ENCODE results near the gene CACNB4. TPM values are rescaled to one million over a fixed set of nuclear protein-coding genes. Genes with fewer than 3 reads are reported as not detected.

CACNB4 gene
- polyA plus RNA-seq, 2 of the 4 experiments (the other 2 are of a cell fraction) = 0.25 to 0.53 TPM

DNA sequence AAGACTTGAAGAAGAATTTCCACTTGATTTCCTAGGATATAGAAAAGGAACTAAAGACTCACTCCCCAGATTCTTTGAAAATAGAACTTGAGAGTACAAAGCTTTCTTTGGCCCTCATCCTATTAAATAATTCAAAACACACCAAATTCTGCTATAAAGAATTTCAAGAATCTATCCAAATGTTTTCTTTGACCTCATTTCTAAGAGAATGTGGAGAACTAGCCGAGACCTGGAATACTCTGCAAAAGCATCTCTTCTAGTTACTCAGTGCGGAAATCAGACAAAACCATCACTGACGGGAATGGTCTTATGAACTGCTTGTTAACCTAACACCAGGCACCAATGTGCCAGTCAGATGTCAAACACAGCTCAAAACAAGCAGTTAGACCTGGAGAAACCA lies 226.4 kb downstream of the CACNB4 start:
- ATAC-seq = no peak
- TF ChIP-seq HOXA7 (CRISPR knock-in tag; IDR thresholded peaks at IDR 0.05) (no peak), KDM5A (IDR thresholded peaks at IDR 0.05) (no peak), NR3C1 (IDR thresholded peaks at IDR 0.05) (no peak), RCOR1 (IDR thresholded peaks at IDR 0.05; ENCODE audit: low read depth, low read length) (no peak), CBX2 (IDR thresholded peaks at IDR 0.05; ENCODE audit: borderline replicate concordance, low read depth) (no peak), JUNB (IDR thresholded peaks at IDR 0.05) (no peak), POLR2AphosphoS2 (conservative IDR thresholded peaks at IDR 0.05; ENCODE audit: low read length) (no peak), CEBPB (IDR thresholded peaks at IDR 0.05) (no peak), RAD21 (conservative IDR thresholded peaks at IDR 0.05 in 1 of 2, IDR thresholded peaks at IDR 0.05 in 1 of 2) (no peak), KDM1A (IDR thresholded peaks at IDR 0.05; ENCODE audit: low read depth) (no peak), SREBF2 (IDR thresholded peaks at IDR 0.05) (no peak), ZSCAN20 (CRISPR knock-in tag; IDR thresholded peaks at IDR 0.05) (no peak), EHMT2 (IDR thresholded peaks at IDR 0.05; ENCODE audit: low read depth) (no peak), NPAS2 (CRISPR knock-in tag; IDR thresholded peaks at IDR 0.05; ENCODE audit: borderline replicate concordance) (no peak), PHF8 (IDR thresholded peaks at IDR 0.05; ENCODE audit: borderline replicate concordance, low read depth) (no peak)
- TF ChIP-seq, protein P1, sequence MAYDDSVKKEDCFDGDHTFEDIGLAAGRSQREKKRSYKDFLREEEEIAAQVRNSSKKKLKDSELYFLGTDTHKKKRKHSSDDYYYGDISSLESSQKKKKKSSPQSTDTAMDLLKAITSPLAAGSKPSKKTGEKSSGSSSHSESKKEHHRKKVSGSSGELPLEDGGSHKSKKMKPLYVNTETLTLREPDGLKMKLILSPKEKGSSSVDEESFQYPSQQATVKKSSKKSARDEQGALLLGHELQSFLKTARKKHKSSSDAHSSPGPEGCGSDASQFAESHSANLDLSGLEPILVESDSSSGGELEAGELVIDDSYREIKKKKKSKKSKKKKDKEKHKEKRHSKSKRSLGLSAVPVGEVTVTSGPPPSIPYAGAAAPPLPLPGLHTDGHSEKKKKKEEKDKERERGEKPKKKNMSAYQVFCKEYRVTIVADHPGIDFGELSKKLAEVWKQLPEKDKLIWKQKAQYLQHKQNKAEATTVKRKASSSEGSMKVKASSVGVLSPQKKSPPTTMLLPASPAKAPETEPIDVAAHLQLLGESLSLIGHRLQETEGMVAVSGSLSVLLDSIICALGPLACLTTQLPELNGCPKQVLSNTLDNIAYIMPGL (CRISPR knock-in tag; IDR thresholded peaks at IDR 0.05; ENCODE audit: borderline replicate concordance) = no peak
- no peak for DNase-seq (ENCODE audit: low read depth in 1 of 2, low spot score in 1 of 2)
- Histone ChIP-seq H3K9me3 (no peaks in the 10 kb centered on the region), H3K4me1 (no peaks in the 10 kb centered on the region), H3K4me2 (no peak overlapping the region), H3K27ac (no peak overlapping the region), H3K4me3 (no peak overlapping the region)
- POLR2A ChIA-PET = no interaction called here
- 69% methylated on average over 3 of the region's 3 CpGs for whole genome bisulfite sequencing (ENCODE audit: missing lambda C conversion rate)
- no peak for FAIRE-seq
- CTCF ChIA-PET = no interaction called here

DNA sequence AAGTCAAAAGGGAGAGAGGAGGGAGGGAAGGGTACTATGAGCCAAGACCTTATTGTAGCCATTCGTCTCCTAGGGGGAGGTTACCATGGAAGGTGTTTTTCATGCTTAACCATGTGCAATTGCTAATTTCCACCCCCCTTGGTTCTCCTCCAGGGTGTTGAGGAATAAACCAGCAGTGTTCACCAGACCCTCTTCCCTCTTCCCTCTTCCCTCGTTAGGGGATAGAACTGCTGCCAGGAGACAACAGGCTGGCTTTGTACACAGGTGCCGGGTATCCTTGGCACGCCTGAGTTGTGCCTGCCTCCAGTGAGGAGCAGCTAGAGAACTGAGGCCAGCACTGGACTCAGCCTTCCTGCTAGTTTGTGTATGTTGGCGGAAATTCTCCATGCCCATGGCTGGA lies 229.6 kb downstream of the CACNB4 start:
- POLR2A ChIA-PET = no interaction called here
- Histone ChIP-seq H3K9me3 (no peaks in the 10 kb centered on the region), H3K4me1 (no peaks in the 10 kb centered on the region), H3K4me2 (no peak overlapping the region), H3K27ac (no peak overlapping the region), H3K4me3 (no peak overlapping the region)
- DNase-seq (ENCODE audit: low read depth in 1 of 2, low spot score in 1 of 2) (no peak), ATAC-seq (no peak), FAIRE-seq (no peak)
- WGBS (ENCODE audit: missing lambda C conversion rate) = 55% methylated on average over 5 of the region's 5 CpGs
- TF ChIP-seq NPAS2 (CRISPR knock-in tag; IDR thresholded peaks at IDR 0.05; ENCODE audit: borderline replicate concordance) (no peak), POLR2AphosphoS2 (conservative IDR thresholded peaks at IDR 0.05; ENCODE audit: low read length) (no peak), HOXA7 (CRISPR knock-in tag; IDR thresholded peaks at IDR 0.05) (no peak), NFE2L2 (conservative IDR thresholded peaks at IDR 0.05; ENCODE audit: low read length) (no peak), ZNF302 (CRISPR knock-in tag; IDR thresholded peaks at IDR 0.05) (no peak), EHMT2 (IDR thresholded peaks at IDR 0.05; ENCODE audit: low read depth) (no peak), BHLHE40 (IDR thresholded peaks at IDR 0.05; ENCODE audit: low read depth, low read length) (no peak), KDM1A (IDR thresholded peaks at IDR 0.05; ENCODE audit: low read depth) (no peak), CEBPB (IDR thresholded peaks at IDR 0.05) (no peak), JUN (IDR thresholded peaks at IDR 0.05) (no peak), TP53 (CRISPR knock-in tag; IDR thresholded peaks at IDR 0.05) (no peak), MYC (IDR thresholded peaks at IDR 0.05; ENCODE audit: borderline replicate concordance, low read length) (no peak), ZFP36 (IDR thresholded peaks at IDR 0.05; ENCODE audit: borderline replicate concordance, partially characterized antibody) (no peak), NR3C1 (IDR thresholded peaks at IDR 0.05) (no peak), JUNB (IDR thresholded peaks at IDR 0.05) (no peak)
- TF ChIP-seq, protein P2, sequence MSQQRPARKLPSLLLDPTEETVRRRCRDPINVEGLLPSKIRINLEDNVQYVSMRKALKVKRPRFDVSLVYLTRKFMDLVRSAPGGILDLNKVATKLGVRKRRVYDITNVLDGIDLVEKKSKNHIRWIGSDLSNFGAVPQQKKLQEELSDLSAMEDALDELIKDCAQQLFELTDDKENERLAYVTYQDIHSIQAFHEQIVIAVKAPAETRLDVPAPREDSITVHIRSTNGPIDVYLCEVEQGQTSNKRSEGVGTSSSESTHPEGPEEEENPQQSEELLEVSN (IDR thresholded peaks at IDR 0.05; ENCODE audit: borderline replicate concordance, low read depth) = no peak
- TF ChIP-seq, protein P3, sequence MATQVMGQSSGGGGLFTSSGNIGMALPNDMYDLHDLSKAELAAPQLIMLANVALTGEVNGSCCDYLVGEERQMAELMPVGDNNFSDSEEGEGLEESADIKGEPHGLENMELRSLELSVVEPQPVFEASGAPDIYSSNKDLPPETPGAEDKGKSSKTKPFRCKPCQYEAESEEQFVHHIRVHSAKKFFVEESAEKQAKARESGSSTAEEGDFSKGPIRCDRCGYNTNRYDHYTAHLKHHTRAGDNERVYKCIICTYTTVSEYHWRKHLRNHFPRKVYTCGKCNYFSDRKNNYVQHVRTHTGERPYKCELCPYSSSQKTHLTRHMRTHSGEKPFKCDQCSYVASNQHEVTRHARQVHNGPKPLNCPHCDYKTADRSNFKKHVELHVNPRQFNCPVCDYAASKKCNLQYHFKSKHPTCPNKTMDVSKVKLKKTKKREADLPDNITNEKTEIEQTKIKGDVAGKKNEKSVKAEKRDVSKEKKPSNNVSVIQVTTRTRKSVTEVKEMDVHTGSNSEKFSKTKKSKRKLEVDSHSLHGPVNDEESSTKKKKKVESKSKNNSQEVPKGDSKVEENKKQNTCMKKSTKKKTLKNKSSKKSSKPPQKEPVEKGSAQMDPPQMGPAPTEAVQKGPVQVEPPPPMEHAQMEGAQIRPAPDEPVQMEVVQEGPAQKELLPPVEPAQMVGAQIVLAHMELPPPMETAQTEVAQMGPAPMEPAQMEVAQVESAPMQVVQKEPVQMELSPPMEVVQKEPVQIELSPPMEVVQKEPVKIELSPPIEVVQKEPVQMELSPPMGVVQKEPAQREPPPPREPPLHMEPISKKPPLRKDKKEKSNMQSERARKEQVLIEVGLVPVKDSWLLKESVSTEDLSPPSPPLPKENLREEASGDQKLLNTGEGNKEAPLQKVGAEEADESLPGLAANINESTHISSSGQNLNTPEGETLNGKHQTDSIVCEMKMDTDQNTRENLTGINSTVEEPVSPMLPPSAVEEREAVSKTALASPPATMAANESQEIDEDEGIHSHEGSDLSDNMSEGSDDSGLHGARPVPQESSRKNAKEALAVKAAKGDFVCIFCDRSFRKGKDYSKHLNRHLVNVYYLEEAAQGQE (IDR thresholded peaks at IDR 0.05) = no peak
- TF ChIP-seq, protein P4, sequence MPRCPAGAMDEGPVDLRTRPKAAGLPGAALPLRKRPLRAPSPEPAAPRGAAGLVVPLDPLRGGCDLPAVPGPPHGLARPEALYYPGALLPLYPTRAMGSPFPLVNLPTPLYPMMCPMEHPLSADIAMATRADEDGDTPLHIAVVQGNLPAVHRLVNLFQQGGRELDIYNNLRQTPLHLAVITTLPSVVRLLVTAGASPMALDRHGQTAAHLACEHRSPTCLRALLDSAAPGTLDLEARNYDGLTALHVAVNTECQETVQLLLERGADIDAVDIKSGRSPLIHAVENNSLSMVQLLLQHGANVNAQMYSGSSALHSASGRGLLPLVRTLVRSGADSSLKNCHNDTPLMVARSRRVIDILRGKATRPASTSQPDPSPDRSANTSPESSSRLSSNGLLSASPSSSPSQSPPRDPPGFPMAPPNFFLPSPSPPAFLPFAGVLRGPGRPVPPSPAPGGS (IDR thresholded peaks at IDR 0.05) = no peak
- TF ChIP-seq, protein P5, sequence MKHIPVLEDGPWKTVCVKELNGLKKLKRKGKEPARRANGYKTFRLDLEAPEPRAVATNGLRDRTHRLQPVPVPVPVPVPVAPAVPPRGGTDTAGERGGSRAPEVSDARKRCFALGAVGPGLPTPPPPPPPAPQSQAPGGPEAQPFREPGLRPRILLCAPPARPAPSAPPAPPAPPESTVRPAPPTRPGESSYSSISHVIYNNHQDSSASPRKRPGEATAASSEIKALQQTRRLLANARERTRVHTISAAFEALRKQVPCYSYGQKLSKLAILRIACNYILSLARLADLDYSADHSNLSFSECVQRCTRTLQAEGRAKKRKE (CRISPR knock-in tag; IDR thresholded peaks at IDR 0.05; ENCODE audit: low read depth) = no peak
- TF ChIP-seq, protein P6, sequence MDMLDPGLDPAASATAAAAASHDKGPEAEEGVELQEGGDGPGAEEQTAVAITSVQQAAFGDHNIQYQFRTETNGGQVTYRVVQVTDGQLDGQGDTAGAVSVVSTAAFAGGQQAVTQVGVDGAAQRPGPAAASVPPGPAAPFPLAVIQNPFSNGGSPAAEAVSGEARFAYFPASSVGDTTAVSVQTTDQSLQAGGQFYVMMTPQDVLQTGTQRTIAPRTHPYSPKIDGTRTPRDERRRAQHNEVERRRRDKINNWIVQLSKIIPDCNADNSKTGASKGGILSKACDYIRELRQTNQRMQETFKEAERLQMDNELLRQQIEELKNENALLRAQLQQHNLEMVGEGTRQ (IDR thresholded peaks at IDR 0.05) = no peak
- CTCF ChIA-PET = no interaction called here
